GM18507 (cell line): ENCODE data around the gene PRMT3.
"Not testable (repeated sequence)": the region's sequence is repeated elsewhere in the genome, so short reads cannot be mapped to it uniquely, and the experiment has no call there.

ENCODE experiments used
- DNase-seq: peaks from one replicate; pipeline ENCODE4 v3.0.0; 2011; ENCODE audit warnings: low read depth; ENCODE audit not compliant: insufficient read length; ENCODE audit errors: extremely low spot score
- FAIRE-seq: peaks from 2 replicates; lab custom pipeline; 2011; peaks lifted over from hg19 to GRCh38; lab: Jason Lieb, UNC

Gene PRMT3

DNA sequence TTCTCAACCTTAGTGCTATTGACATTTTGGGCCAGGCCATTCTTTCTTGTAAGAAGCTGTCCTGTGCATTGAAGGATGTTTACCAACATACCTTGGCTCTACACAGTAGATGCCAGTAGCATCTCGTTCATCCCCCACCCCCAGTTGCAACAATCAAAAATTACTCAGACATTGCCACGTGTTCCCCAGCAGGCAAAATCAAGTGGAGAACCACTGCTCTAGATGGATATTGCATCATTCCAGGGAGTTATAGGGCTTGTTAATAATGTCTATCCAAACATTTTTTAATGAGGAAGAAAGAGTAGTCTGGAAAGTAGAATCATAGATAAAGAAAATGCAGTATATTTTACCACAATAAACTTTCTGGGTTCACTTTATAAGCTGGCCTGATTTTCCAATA is 64.1 kb downstream of the PRMT3 start:
- no peak for FAIRE-seq

DNA sequence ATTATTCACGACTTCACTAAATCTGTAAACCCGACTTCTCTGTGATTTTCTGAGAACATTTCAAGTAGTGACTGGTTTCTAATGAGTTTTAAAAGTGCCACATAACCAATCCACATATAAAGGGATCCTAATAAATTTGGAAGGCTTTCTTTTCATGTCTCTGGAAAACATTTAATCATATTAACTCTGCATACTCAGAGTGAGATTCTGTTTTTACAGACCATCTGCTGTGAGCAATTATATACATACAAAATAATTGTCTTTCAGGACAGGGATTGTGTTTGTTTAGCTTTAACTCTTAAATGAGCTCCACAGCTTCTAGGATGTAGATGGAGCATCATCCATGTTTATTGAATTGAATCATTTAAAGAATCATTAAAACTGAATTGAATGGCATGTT is 65.1 kb downstream of the PRMT3 start:
- FAIRE-seq (no peak), DNase-seq (no peak)

More for the DNA sequence above, 64.1 kb downstream of the PRMT3 start:
- no peak for DNase-seq

DNA sequence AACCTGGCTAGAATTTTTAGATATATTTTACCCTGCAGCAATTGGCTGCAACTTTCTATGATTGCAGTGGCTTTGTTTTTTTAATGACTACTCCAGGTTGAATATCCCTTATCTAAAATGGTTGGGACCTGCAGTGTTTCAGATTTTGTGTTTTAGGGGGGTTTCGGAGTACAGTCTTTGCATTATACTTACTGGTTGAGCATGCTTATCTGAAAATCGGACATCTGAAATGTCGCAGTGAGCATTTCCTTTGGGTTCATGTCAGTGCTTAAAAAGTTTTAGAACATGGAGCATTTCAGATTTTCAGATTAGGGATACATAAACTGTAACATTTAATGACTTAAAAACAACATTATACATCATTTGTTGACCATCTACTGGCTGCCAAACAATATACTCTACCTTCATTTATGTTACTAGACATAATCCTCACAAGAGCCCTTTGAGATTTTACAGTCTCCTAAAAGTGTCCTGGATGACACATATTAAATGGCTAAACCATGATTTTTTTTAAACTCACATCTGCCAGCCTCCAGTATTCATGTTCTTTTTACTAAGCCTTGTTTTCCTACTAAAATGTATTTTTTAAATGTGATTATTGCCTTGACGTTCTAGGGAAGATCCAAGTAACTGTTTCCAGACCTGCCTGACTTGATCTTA is 66.3 kb downstream of the PRMT3 start:
- FAIRE-seq (no peak), DNase-seq (no peak)

DNA sequence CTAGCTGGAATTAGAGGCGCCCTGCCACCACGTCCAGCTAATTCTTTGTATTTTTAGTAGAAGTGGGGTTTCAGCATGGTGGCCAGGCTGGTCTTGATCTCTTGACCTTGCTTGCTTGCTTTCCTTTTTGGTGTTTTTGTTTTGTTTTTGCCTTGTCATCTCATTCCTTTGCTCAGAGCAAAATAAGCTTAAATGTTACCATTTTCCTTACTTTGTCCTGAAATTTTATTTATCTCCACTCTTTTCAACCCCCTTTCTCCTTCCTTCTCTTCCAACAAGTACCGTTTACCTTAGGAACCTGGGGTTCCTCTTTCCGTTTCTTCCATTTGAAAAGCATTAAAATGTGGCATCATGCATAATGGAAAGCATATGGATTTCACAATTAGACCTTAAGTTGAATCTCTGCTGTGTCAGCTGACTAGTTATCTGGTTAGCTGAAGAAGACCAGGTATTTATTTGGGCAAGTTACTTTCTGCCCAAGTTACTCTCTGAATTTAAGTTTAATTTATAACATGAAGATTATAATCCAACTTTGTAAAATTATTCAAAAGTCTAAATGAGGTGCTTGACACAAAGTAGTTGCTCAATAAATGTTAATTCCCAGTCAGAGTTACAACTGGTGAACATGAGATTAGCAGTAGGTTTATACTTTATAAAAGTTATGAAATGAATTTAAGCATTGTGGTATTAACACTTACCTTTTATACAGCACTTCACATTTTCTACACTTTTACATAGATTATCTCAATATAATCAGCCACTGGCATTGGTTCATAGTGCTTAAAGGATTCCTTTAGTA is 69.7 kb downstream of the PRMT3 start:
- DNase-seq, result no peak
- FAIRE-seq, result no peak

DNA sequence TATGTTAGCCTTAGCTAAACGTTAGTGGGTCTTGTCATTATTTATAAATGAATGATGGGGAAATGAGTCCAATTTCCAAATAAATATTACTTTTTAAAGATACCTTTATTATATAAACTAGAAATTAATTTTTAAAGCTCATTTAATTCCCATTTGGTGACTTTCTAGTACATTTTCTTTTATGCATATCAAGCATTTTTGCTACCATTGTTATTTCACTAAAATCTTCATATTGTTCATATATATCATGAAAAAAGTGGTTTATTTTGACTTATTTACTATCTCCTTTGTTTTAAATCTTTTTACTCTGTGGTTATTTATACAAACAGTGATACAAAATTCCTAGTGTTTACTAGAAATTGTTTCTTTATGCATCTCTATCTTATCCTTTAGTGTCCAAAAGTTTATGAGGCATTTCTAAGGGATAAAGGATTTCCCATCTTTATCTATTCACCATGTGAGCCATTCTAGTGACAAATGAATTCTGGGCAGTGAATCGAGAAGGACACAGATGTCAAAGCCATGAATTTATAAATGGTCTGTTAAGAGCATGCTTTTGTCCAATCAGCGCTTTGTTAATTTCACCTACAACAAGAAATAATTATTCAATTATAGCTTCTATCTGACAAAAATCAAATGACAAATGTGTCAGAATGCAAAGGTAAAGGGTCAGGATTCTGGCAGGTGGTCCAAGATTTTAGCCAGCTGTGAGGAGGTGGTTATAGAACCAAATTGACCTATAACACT is 70.6 kb downstream of the PRMT3 start:
- FAIRE-seq (no peak), DNase-seq (no peak)

DNA sequence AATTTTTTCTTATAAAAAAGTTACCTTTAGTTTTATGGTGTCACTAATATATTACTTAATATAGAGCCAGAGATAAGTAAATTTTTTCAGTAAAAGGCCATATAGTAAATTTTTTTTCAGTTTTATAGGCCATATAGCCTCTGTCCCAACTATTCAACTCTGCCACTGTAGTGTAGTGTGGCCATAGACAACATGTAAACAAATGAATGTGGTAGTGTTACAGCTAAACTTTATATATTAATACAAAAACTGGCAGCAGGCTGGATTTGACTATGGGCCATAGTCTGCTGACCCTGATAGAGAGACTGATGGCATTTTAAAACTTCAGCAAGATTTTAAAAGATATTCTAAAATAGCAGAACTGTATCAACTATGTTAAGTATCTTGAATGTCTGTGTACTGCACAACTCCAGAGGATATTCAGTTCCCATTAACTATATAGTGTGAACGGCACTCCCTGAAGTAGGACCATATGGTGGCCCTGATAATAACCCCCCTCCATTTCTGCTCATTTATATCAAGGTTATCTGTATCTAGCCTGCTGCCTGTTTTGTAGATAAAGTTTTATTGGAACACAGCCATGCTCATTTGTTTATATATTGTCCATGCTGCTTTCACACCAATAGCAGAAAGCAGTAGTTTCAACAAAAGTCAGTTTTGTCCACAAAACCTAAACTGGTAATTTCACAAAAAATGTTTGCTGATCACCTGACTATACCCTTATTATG is 71.6 kb downstream of the PRMT3 start:
- no peak for FAIRE-seq
- no peak for DNase-seq

DNA sequence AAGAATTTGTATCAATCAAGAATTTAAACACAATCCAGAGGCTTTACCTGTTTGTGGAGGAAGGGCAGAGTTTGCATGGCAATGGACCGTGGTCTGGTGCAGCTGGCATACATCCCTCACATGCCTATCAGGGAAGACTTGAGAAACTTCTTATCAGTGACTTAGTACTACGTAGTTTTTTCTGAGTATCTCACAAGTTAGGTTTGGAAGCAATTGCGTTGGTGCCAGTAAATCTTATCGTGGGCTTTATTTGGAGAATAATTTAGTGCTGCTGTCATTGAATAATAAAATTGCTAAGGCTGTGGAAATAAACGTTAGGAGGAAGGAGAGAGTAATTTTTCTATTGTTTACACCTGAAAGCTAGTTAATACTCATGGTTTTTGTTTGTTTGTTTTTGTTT is 72.3 kb downstream of the PRMT3 start:
- DNase-seq, result no peak
- FAIRE-seq, result no peak

DNA sequence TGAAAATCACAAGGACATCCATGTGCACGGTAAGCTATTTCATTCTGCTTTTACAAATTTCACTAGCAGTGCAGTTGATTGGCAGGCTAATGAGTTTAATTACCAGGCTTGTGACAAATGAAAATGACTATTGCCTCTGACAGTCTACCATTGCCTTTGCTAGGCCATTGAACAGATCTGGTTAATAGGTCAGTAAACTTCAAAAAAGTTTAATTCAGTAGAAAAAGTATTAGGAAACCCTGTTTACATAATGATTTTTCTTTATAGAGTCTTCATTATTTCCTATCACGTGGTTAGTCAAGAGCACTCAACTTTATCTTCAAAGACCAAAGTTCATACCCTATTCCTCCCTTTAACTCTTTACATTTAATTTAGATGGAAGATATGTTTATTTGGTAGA is 77.0 kb downstream of the PRMT3 start:
- no peak for FAIRE-seq
- no peak for DNase-seq

DNA sequence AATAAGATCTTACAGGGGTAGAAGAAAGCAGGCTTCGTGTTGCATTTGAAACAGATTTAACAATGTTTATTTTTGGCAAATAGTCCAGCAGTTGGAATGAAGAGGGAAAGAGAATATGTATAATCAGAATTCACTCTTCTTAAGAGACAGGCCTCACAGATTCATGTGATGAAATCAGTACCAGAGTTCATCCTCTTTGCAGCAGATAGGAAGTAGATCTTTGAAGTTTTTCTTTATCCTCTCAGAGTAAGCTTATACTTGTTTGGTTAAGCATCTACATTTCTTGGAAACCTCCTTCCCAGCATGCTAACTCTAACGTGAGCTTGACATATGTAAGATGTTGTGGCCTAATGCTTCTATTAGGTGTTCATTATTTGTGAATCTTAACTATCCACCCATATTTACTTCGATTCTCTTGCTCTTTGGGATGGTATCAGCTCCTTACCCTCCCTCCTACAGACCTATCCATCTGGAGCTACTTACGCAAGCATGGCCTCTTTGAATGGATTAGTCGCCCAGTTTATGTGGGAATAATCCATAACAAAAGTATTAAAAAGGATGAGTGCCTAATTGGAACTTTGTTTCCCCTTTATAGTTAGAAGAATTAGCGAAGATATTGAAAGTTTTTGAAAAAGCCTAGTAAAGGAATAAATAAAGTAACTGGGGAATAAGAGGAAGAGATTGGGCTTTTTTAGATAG is 80.1 kb downstream of the PRMT3 start:
- FAIRE-seq (no peak), DNase-seq (no peak)

DNA sequence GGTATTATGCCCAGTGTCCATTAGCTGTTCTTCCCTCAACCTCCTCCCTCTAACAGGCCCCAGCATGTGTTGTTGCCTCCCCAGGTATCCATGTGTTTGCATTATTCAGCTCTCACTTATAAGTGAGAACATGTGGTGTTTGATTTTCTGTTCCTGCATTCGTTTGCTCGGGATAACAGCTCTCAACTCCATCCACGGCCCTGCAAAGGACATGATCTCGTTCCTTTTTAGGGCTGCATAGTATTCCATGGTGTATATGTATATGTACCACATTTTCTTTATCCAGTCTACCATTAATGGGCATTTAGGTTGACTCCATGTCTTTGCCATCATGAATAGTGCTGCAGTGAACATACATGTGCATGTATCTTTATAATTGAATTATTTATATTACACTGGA is 82.8 kb downstream of the PRMT3 start:
- FAIRE-seq (no peak), DNase-seq (no peak)

DNA sequence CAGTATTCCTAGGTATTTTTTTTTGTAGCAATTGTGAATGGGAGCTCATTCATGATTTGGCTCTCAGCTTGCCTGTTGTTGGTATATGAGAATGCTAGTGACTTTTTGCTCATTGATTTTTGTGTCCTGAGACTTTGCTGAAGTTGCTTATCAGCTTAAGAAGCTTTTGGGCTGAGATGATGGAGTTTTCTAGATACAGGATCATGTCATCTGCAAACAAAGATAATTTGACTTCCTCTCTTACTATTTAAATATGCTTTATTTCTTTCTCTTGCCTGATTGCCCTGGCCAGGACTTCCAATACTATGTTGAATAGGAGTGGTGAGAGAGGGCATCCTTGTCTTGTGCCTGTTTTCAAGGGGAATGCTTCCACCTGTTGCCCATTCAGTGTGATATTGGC is 84.4 kb downstream of the PRMT3 start:
- not testable (repeated sequence) for DNase-seq, FAIRE-seq

DNA sequence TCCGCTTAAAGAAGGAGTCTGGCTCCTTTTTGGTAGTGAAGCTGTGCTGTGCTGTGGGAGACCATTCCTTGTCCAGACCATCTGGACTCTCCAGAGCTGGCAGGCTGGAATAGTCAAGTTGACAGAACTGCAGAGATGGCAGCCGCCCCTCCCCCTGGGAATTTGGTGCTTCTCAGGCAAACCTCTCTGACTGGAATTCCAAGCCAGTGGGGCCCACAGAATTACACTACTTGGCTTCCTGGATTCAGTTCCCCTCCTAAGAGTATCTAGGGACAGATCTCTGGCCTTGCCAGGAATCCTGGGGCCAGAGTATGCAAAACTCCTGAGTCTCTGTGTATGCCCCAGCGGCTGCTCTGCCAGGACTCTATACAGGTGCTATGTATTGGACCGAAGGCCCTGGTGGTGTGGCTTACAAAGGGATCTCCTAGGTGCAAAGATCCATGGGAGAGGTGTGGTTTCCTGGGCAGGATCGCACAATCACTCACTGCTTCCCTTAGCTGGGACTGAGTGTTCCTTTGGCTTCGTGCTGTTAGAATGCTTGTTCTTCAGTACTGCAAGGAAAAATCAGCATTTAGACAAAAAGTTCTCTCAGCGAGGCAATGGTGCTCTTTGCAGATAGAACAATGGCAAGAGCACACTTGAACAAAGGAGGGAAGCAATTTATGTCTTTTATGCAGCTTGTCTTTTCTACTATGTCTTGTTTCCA is 86.8 kb downstream of the PRMT3 start:
- DNase-seq (no peak), FAIRE-seq (no peak)

DNA sequence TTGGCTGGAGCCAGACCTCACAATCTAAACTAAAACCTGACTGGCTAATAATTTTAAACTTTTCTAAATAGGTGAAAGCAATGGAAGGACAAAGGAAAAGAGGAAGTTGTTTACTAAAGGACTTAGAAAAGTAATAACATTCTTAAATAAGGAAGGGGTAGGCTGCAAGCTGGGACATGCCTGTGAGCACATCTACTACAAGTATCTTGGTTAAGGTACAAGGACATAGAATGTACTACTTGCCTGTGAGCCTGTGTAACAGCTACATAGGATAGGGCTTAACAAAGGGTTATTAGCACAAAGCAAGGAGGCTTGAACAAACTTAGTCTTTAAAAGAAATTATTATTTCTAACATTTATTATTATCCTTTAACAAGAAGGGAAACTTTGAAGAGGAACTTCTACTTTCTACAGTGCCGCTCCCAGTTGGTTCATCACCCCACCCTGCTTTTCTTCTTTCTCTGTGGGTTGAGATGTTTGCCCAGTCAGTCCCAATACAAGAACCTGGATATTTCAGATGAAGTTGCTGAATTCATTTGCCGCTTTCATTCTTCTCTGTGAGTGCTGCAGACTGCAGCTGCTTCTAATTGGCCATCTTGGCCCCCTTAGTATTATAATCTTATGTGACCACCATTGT is 87.5 kb downstream of the PRMT3 start:
- no peak for FAIRE-seq

DNA sequence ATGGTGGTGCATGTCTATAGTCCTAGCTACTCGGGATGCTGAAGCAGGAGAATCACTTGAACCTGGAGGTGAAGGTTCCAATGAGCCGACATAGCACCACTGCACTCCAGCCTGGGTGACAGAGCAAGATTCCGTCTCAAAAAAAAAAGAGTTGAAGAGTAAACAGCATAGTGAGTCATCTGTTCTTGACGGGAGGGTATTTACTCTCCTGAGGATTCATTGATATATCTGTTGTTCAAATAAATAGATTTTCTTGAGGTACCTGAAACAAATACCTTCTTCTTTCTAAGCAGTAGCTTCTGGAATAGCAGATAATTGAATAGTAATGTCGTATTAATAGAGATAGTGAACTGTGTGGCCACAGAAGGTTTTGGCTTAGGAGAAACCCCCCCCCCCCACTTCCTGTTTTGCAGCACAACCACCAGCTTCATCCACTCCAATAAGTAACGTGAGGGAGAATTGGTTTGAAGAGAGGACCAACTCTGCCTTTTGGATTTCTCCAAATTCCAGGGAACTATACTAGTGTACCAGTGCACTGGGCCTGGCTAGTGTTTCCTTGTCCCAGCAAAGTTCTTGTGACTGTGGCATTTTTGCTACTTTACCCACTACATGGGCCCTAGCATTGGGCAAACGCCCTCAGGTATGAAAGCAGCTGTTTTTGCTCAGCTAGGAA is 90.0 kb downstream of the PRMT3 start:
- FAIRE-seq (no peak), DNase-seq (no peak)

More for the DNA sequence above, 87.5 kb downstream of the PRMT3 start:
- DNase-seq, result no peak

DNA sequence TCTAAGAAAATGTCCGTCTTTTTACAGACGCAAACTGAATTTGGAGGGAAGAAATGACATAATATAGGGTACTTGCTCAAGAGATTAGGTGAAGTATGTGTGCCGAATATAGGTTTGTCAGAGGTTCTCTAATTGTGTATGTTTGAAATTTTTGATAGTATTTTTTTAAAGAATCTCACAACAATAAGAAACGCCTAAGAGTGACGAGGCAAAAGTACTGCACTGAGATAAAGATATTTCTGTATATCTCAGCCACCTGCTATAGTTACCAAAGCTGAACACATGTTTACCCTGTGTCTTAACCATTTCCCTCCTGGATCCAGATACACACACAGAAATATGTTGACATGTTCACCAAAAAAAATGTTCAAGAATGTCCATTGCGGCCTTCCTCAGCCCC is 92.0 kb downstream of the PRMT3 start:
- no peak for DNase-seq
- FAIRE-seq, result no peak

DNA sequence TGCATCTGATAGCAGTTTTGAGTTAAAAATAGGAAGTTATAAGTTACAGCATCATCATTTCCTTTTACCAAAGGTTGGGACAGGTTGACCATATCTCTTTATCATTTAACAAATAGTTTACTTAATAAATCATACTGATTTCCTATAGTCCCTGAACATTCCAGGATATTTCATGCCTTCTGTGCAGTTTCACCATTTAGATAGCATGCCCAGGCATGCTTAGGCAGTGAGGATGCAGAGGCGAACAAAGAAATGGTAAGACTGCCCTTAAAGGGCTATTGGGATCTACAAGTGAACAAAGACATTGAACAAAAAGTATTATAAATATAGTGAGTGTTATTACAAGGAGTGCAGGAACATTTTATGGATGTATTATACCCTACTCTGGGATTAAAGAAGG is 96.4 kb downstream of the PRMT3 start:
- no peak for FAIRE-seq
- DNase-seq, result no peak

DNA sequence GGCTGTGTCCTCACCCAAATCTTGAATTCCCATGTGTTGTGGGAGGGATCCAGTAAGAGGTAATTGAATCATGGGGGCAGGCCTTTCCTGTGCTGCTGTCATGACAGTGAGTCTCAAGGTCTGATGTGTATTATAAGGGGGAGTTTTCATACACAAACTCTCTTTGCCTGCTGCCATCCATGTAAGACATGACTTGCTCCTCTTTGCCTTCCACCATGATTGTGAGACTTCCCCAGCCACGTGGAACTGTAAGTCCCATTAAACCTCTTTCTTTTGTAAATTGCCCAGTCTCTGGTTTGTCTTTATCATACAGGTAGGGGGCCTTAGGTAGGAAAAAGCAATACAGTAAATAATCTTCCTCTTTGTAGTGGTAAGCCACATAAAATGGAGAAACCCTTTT is 96.9 kb downstream of the PRMT3 start:
- not testable (repeated sequence) for FAIRE-seq, DNase-seq

DNA sequence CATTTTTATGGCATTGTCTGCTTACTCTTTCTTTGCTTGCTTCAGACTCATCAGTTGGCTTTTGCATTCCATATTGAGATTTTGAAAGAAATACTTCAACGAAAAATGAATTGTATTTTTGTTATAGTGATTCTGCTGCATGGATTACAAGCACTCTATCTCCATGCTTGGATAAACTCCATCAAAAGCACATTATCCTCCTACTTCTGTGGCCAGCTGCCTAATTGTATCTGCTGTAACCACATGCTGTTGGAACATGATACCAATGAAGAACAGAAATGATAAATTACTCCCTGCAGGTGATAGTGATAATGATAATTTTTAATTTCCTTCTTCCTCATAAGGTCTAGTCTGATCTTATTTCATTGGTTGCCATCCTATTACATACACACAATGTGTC is 100.8 kb downstream of the PRMT3 start:
- FAIRE-seq (no peak), DNase-seq (no peak)
